ENCODE measurements around the gene ELMOD3. TPM values are rescaled to one million over a fixed set of nuclear protein-coding genes. Genes with fewer than 3 reads are reported as not detected.

ELMOD3 gene
- total RNA-seq, 1 experiment from 2014 or later: 9.7 TPM

DNA sequence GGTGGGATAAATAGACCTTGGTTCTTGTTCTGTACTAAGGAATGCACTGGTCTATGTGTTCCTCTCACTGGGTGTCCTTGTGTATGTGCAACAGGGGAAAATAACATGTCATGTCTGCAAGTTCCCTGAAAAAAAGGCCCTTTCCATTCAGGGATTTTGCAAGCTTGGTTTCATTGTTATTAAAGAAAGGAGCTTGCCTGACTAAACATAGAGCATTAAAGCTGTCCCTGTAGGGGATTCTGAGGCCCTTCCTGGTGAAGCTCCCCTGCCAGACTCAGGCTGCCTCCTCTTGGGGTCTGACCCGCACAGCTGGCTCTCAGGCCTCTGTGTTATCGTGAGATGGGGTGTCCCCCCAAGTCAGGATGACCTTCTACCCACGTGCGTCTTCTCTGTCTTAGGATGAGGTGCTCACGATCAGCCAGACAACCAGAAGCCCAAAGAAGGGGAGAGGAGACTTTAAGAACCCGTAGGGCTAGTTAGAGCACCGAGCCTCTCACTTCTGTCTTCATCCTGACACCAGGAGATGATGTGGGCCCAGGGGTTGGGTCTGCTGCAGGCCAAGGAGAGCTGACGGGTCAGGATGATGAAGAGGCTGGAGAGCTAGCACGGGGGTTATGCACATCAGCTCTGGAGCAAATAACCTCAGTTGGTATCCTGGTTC, 34.4 kb downstream of the ELMOD3 start:
- DNase-seq (ENCODE audit: low spot score) (no peak), ATAC-seq (no peak)
- no peaks in the 10 kb centered on the region for H3K27me3 Mint-ChIP-seq (ENCODE audit: low read depth)
- peaks cover 24% of the 10 kb centered on the region for H3K4me1 Mint-ChIP-seq
- TF ChIP-seq, protein P1, sequence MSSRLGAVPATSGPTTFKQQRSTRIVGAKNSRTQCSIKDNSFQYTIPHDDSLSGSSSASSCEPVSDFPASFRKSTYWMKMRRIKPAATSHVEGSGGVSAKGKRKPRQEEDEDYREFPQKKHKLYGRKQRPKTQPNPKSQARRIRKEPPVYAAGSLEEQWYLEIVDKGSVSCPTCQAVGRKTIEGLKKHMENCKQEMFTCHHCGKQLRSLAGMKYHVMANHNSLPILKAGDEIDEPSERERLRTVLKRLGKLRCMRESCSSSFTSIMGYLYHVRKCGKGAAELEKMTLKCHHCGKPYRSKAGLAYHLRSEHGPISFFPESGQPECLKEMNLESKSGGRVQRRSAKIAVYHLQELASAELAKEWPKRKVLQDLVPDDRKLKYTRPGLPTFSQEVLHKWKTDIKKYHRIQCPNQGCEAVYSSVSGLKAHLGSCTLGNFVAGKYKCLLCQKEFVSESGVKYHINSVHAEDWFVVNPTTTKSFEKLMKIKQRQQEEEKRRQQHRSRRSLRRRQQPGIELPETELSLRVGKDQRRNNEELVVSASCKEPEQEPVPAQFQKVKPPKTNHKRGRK (CRISPR knock-in tag; IDR thresholded peaks at IDR 0.05; ENCODE audit: borderline replicate concordance): no peak
- no peak for TF ChIP-seq ZNF532 (CRISPR knock-in tag; IDR thresholded peaks at IDR 0.05; ENCODE audit: borderline replicate concordance)
- H3K9me3 Mint-ChIP-seq: no peaks in the 10 kb centered on the region
- ChIA-PET CTCF (interaction anchor here (0.8 to 6.8 kb wide), 3 partner anchors 25 to 162 kb away, joined by 3 to 66 read pairs (median 10); no protein-coding TSS in a partner anchor), POLR2A (interaction anchor here (1.3 kb wide), 1 partner anchor 19 kb away, joined by 3 read pairs; no protein-coding TSS in a partner anchor)
- peaks cover 7% of the 10 kb centered on the region for H3K36me3 Mint-ChIP-seq
- 0 out of 2 replicates have a peak overlapping the region, but pooled peaks have one; percentile 37 for H3K27ac Mint-ChIP-seq
- no peak overlapping the region for H3K4me3 Mint-ChIP-seq

- POLR2A ChIA-PET: interaction anchor here (2.0 kb wide), 1 partner anchor 148 kb away, joined by 10 read pairs; the partner anchor contains the start of gene MAT2A
- Mint-ChIP-seq H3K4me1 (peaks cover 22% of the 10 kb centered on the region), H3K27ac (no peak overlapping the region), H3K9me3 (no peaks in the 10 kb centered on the region), H3K4me3 (no peak overlapping the region), H3K27me3 (ENCODE audit: low read depth) (no peaks in the 10 kb centered on the region), H3K36me3 (peaks cover 6% of the 10 kb centered on the region)
- DNase-seq (ENCODE audit: low spot score): peak; percentile 94
- ATAC-seq: peak; percentile 89
- peak; percentile 72 for TF ChIP-seq CTCF (IDR thresholded peaks at IDR 0.05)
- 0 out of 2 replicates have a peak, but pooled peaks have one; percentile 36 for TF ChIP-seq GABPB1 (CRISPR knock-in tag; IDR thresholded peaks at IDR 0.05)
- TF ChIP-seq STAT6 (CRISPR knock-in tag; conservative IDR thresholded peaks at IDR 0.05; ENCODE audit: low read depth): no peak
- TF ChIP-seq ZNF281 (CRISPR knock-in tag; IDR thresholded peaks at IDR 0.05): 0 out of 2 replicates have a peak, but pooled peaks have one; percentile 45
- CTCF ChIA-PET: interaction anchor here (0.8 to 6.8 kb wide), 9 partner anchors 14 to 165 kb away, joined by 3 to 66 read pairs (median 4); partner anchors contain the start of gene ELMOD3
Measured at GRCh38 chr2:85390941-85391669, 36.5 kb downstream of the ELMOD3 start.
